GM18907 (cell line): Measurements from ENCODE around the gene SLC22A15.

ENCODE experiments used
- ATAC-seq: cut with Tn5 transposase; IDR thresholded peaks from one replicate; pipeline ENCODE4 v1.9.1; 2021; ENCODE audit warnings: mild to moderate bottlenecking, moderate library complexity; ENCODE audit not compliant: unreplicated experiment

Gene SLC22A15

GRCh38 chr1:116099379-116099778, 123.1 kb downstream of the SLC22A15 start:
- no peak for ATAC-seq

- ATAC-seq, result no peak
These were observed 123.6 kb downstream of the SLC22A15 start for GRCh38 chr1:116099919-116100318.

GRCh38 chr1:116104667-116105066, 128.4 kb downstream of the SLC22A15 start:
- ATAC-seq, result peak; percentile 46

- no peak for ATAC-seq
These were observed 129.7 kb downstream of the SLC22A15 start for GRCh38 chr1:116105996-116106395.

GRCh38 chr1:116106646-116107045, 130.3 kb downstream of the SLC22A15 start:
- no peak for ATAC-seq

- no peak for ATAC-seq
These were observed 131.1 kb downstream of the SLC22A15 start for GRCh38 chr1:116107371-116107770.

GRCh38 chr1:116110567-116111523, 134.5 kb downstream of the SLC22A15 start, which contains the start of gene MAB21L3:
TSS of gene MAB21L3 (plus strand) at chr1:116111399. CDS start at chr1:116112616, 1,217 bp downstream.
- peak; percentile 79 for ATAC-seq

GRCh38 chr1:116111524-116112021, 135.3 kb downstream of the SLC22A15 start:
- ATAC-seq, result no peak

- no peak for ATAC-seq
These were observed 136.3 kb downstream of the SLC22A15 start for GRCh38 chr1:116112388-116113140.

- ATAC-seq, result no peak
These were observed 137.3 kb downstream of the SLC22A15 start for GRCh38 chr1:116113615-116114014.

- ATAC-seq, result no peak
These were observed 139.4 kb downstream of the SLC22A15 start for GRCh38 chr1:116115476-116116439.

GRCh38 chr1:116118471-116118870, 142.2 kb downstream of the SLC22A15 start:
- ATAC-seq, result no peak
